OCI-LY7 (cell line): Measurements from ENCODE around the gene ANO3. TPM values are rescaled to one million over a fixed set of nuclear protein-coding genes. Genes with fewer than 3 reads are reported as not detected.

ENCODE experiments used
- BruUV-seq: library from RNA; stranded (reverse); fragments of 400-500 nt; replicated peaks from 2 replicates; lab custom pipeline; 2021; lab: Mats Ljungman, UMichigan
- CTCF ChIA-PET: fragments of 300-600 bp; sonication (Branson Sonifier 250); formaldehyde crosslinking; loops from one replicate; lab custom pipeline; 2022; ENCODE audit warnings: antibody characterized with exemption; ENCODE audit not compliant: unreplicated experiment; lab: Charles Lee
- POLR2A ChIA-PET: fragments of 300-600 bp; sonication (Branson Sonifier 250); formaldehyde crosslinking; loops from one replicate; lab custom pipeline; 2022; ENCODE audit warnings: antibody characterized with exemption; lab: Charles Lee
- DNase-seq: peaks from one replicate; pipeline ENCODE4 v3.0.0-alpha.2; 2015; ENCODE audit warnings: low spot score
- H2AFZ ChIP-seq: fragments of 200-600 bp; sonication (generic), shearing (Covaris generic); 2 replicates; pipeline ENCODE4 v1.6.1; 2014; ENCODE audit warnings: mild to moderate bottlenecking, antibody characterized with exemption, low read length, moderate library complexity
- H3K27ac ChIP-seq: fragments of 200-600 bp; sonication (generic); 2 replicates; pipeline ENCODE4 v1.5.1; 2014; ENCODE audit warnings: mixed run types, low read depth, mild to moderate bottlenecking, moderate library complexity, low read length, inconsistent platforms; ENCODE audit not compliant: poor library complexity, severe bottlenecking
- H3K36me3 ChIP-seq: fragments of 200-600 bp; sonication (generic); 2 replicates; pipeline ENCODE4 v1.6.1; 2014; ENCODE audit warnings: mild to moderate bottlenecking, antibody characterized with exemption, low read length, moderate library complexity, mixed read lengths; ENCODE audit not compliant: insufficient read depth
- H3K4me1 ChIP-seq: fragments of 200-600 bp; sonication (generic); 2 replicates; pipeline ENCODE4 v1.5.1; 2014; ENCODE audit warnings: mild to moderate bottlenecking, low read length; ENCODE audit not compliant: insufficient read depth, poor library complexity, severe bottlenecking
- H3K4me2 ChIP-seq: fragments of 200-600 bp; sonication (generic); 2 replicates; pipeline ENCODE4 v1.6.1; 2014; ENCODE audit warnings: mild to moderate bottlenecking, low read length
- H3K4me3 ChIP-seq: fragments of 200-600 bp; sonication (generic); 2 replicates; pipeline ENCODE4 v1.5.1; 2014; ENCODE audit warnings: mild to moderate bottlenecking, low read depth, low read length; ENCODE audit not compliant: poor library complexity, severe bottlenecking
- H3K79me2 ChIP-seq: fragments of 200-600 bp; sonication (generic); 2 replicates; pipeline ENCODE4 v1.6.1; 2016; ENCODE audit warnings: low read depth, mild to moderate bottlenecking, low read length, moderate library complexity, mixed read lengths; ENCODE audit not compliant: insufficient read depth
- H3K9me2 ChIP-seq: fragments of 200-600 bp; sonication (generic); 2 replicates; pipeline ENCODE4 v1.6.1; 2016; ENCODE audit warnings: mild to moderate bottlenecking, low read length, mixed read lengths; ENCODE audit not compliant: insufficient read depth
- H3K9me3 ChIP-seq: fragments of 200-600 bp; sonication (generic); 2 replicates; pipeline ENCODE4 v1.6.1; 2014; ENCODE audit warnings: mild to moderate bottlenecking, mixed run types, low read length, mixed read lengths
- H4K20me1 ChIP-seq: fragments of 200-600 bp; sonication (generic); 2 replicates; pipeline ENCODE4 v1.6.1; 2014; ENCODE audit warnings: mild to moderate bottlenecking, antibody characterized with exemption, low read length, moderate library complexity, mixed read lengths; ENCODE audit not compliant: insufficient read depth
- CTCF ChIP-seq: fragments of 200-600 bp; sonication (generic); conservative IDR thresholded peaks from 2 replicates; pipeline ENCODE4 v1.5.1; 2014; ENCODE audit warnings: mild to moderate bottlenecking, antibody characterized with exemption, low read length, moderate library complexity, mixed read lengths
- EZH2phosphoT487 ChIP-seq: fragments of 200-600 bp; sonication (generic); IDR thresholded peaks from 2 replicates; pipeline ENCODE4 v1.6.1; 2018; ENCODE audit warnings: low read depth, borderline replicate concordance, mild to moderate bottlenecking, mixed run types, antibody characterized with exemption, low read length, moderate library complexity, mixed read lengths
- intact Hi-C: fragments of 100-400 bp; cut with micrococcal nuclease; formaldehyde crosslinking; loops from one replicate; pipeline ENCODE4 v1.10.0; 2022; ENCODE audit not compliant: unreplicated experiment
- total RNA-seq, 2 experiments: library from RNA; depleted of rRNA in 1 of 2; stranded (reverse); fragments of >200 nt in 1 of 2; shearing (Covaris generic) in 1 of 2; gene quantifications; 2 replicates each; pipeline ENCODE4 v1.2.3, GENCODE V29; 2014 to 2022

Gene ANO3
- total RNA-seq, 2 experiments from 2014 or later = 0.03 TPM; not detected in 1

GRCh38 chr11:26708736-26709456 is 377.0 kb downstream of the ANO3 start:
- Histone ChIP-seq H3K79me2 (no peaks in the 10 kb centered on the region), H3K4me1 (no peaks in the 10 kb centered on the region), H3K27ac (no peak overlapping the region), H2AFZ (no peak overlapping the region), H4K20me1 (no peaks in the 10 kb centered on the region), H3K4me2 (no peak overlapping the region), H3K9me3 (no peaks in the 10 kb centered on the region), H3K36me3 (no peaks in the 10 kb centered on the region), H3K9me2 (no peaks in the 10 kb centered on the region), H3K4me3 (no peak overlapping the region)
- TF ChIP-seq CTCF (no peak), EZH2phosphoT487 (no peak)
- ChIA-PET POLR2A (no interaction called here), CTCF (no interaction called here)
- intact Hi-C loops = no loop called here
- BruUV-seq = no TSS peak
- no peak for DNase-seq

GRCh38 chr11:26710489-26710888 is 378.6 kb downstream of the ANO3 start:
- H2AFZ ChIP-seq = no peak overlapping the region
- intact Hi-C loops = no loop called here
- CTCF ChIA-PET = no interaction called here

More at GRCh38 chr11:26710489-26710888, 378.6 kb downstream of the ANO3 start:
- Histone ChIP-seq H3K4me2 (no peak overlapping the region), H3K36me3 (no peaks in the 10 kb centered on the region), H3K9me2 (no peaks in the 10 kb centered on the region), H4K20me1 (no peaks in the 10 kb centered on the region), H3K9me3 (no peaks in the 10 kb centered on the region), H3K27ac (no peak overlapping the region), H3K4me3 (no peak overlapping the region), H3K79me2 (no peaks in the 10 kb centered on the region), H3K4me1 (no peaks in the 10 kb centered on the region)
- POLR2A ChIA-PET = no interaction called here
- no peak for DNase-seq
- TF ChIP-seq CTCF = no peak
- BruUV-seq = no TSS peak
